Measurements from ENCODE around the gene OPN1MW3.

The OPN1MW3 gene

DNA sequence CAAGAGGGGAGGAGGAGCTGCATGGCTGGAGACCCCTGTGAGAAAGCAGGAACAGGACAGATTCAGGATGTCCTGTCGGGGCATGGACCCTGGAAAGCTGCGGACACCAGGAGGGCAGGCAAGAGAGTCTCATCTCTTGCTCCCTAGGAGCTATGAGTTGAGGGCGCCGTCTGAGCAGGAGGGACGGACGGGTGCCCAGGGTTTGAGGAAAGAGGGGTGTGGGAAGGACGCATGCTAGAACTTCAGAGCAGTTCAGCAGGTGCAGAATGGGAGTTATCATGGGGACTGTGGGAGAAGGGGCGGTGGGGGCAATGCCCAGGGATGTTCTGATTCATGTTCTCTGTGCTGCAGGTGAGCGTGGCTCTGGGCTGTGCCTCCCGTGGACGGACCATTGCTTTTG is 63.0 kb downstream of the OPN1MW3 start:
- in situ Hi-C loops (cut with HindIII; ENCODE audit: low pct_ligation_motif_present, low pct_unique_long_range_greater_than_20kb, low sequenced_read_pairs) = no loop called here
- no peak for DNase-seq

All from ACHN (cell line).